CD4-positive, alpha-beta T cell (primary cell): ENCODE results near the gene SYT15. TPM values are rescaled to one million over a fixed set of nuclear protein-coding genes. Genes with fewer than 3 reads are reported as not detected.

ENCODE experiments used
- ATAC-seq: fragments of 200-7000 bp; cut with Tn5 transposase; one replicate; pipeline ENCODE4 v1.10.0; 2022; ENCODE audit warnings: mild to moderate bottlenecking; ENCODE audit not compliant: poor library complexity
- CTCF ChIA-PET: fragments of 350-600 bp; sonication (Branson Sonifier 250); formaldehyde crosslinking; loops from one replicate; lab custom pipeline; 2021; ENCODE audit warnings: antibody characterized with exemption, inconsistent platforms; lab: Charles Lee
- POLR2A ChIA-PET: fragments of 350-600 bp; sonication (Branson Sonifier 250); formaldehyde crosslinking; loops from one replicate; lab custom pipeline; 2021; ENCODE audit warnings: antibody characterized with exemption, inconsistent platforms; lab: Charles Lee
- DNase-seq, 14 experiments: peaks; one replicate each; pipeline ENCODE4 v3.0.0-alpha.2; 2013 to 2020; ENCODE audit warnings: mixed read lengths in 2 of 14
- H3K27ac ChIP-seq, 2 donors: one replicate each; pipeline versions ENCODE4 v1.5.1 to v1.7.0; 2013; ENCODE audit warnings: low read length in 2 of 2, low read depth in 1 of 2, mild to moderate bottlenecking in 1 of 2
- H3K27me3 ChIP-seq, 2 experiments: 1 replicate in 1 of 2; 2 replicates in 1 of 2; pipeline versions ENCODE4 v1.6.1 to v1.7.0; 2013; ENCODE audit warnings: low read length in 2 of 2, control low read depth in 1 of 2, mild to moderate bottlenecking in 1 of 2, moderate library complexity in 1 of 2; ENCODE audit not compliant: insufficient read depth in 2 of 2, control insufficient read depth in 1 of 2
- H3K36me3 ChIP-seq: one replicate; pipeline ENCODE4 v1.6.1; 2013; ENCODE audit warnings: low read length, control low read depth; ENCODE audit not compliant: insufficient read depth
- H3K4me1 ChIP-seq: one replicate; pipeline ENCODE4 v1.6.1; 2013; ENCODE audit warnings: low read length, control low read depth; ENCODE audit not compliant: insufficient read depth
- H3K4me3 ChIP-seq: one replicate; pipeline ENCODE4 v1.5.1; 2013; ENCODE audit warnings: mild to moderate bottlenecking, low read length, moderate library complexity
- H3K9me3 ChIP-seq, 2 experiments: 1 replicate in 1 of 2; 2 replicates in 1 of 2; pipeline versions ENCODE4 v1.6.1 to v1.7.0; 2013; ENCODE audit warnings: low read length in 2 of 2, mild to moderate bottlenecking in 2 of 2, control low read depth in 1 of 2, moderate library complexity in 1 of 2; ENCODE audit not compliant: control insufficient read depth in 1 of 2, insufficient read depth in 1 of 2
- H3K27ac Mint-ChIP-seq: one replicate; pipeline ENCODE4 v1.8.0; 2020; ENCODE audit warnings: mixed read lengths
- H3K27me3 Mint-ChIP-seq: one replicate; pipeline ENCODE4 v1.8.0; 2021; ENCODE audit warnings: mixed read lengths
- H3K36me3 Mint-ChIP-seq: one replicate; pipeline ENCODE4 v1.8.0; 2021; ENCODE audit warnings: low read depth, mixed read lengths
- H3K4me1 Mint-ChIP-seq: one replicate; pipeline ENCODE4 v1.8.0; 2021; ENCODE audit warnings: low read depth, mixed read lengths
- H3K4me3 Mint-ChIP-seq: one replicate; pipeline ENCODE4 v1.8.0; 2020; ENCODE audit warnings: mild to moderate bottlenecking, mixed read lengths
- H3K9me3 Mint-ChIP-seq: one replicate; pipeline ENCODE4 v1.8.0; 2020; ENCODE audit warnings: mixed read lengths
- CTCF ChIP-seq: fragments of 200-600 bp; IDR thresholded peaks from one replicate; pipeline ENCODE4 v1.8.0; 2022; ENCODE audit warnings: antibody characterized with exemption, mild to moderate bottlenecking
- intact Hi-C, 2 experiments: fragments of 100-400 bp; cut with DNase I in 1 of 2; cut with micrococcal nuclease in 1 of 2; formaldehyde crosslinking; loops; one replicate each; pipeline versions ENCODE4 v1.15.1 to v1.9.0; 2023 to 2025; cut with DNase I, micrococcal nuclease
- total RNA-seq, 174 experiments: library from RNA in 2 of 174; stranded (reverse) in 2 of 174; gene quantifications; one replicate each; pipeline ENCODE4 v1.2.3 and lab custom pipeline; 2021 to 2026

SYT15 gene
- total RNA-seq, 2 experiments from 2014 or later: 0.17 to 0.77 TPM

- no peak overlapping the region for H3K27ac ChIP-seq
- no peak overlapping the region for H3K4me3 ChIP-seq
- peaks cover 6% of the 10 kb centered on the region for H3K4me1 ChIP-seq
- no peaks in the 10 kb centered on the region for H3K36me3 ChIP-seq
- H3K9me3 ChIP-seq: peaks cover 0 to 16% of the 10 kb centered on the region in 2 experiments
- no peaks in the 10 kb centered on the region for H3K36me3 Mint-ChIP-seq
- H3K4me1 Mint-ChIP-seq: peaks cover 11% of the 10 kb centered on the region
- peaks cover 50 to 67% of the 10 kb centered on the region in 2 experiments for H3K27me3 ChIP-seq
- CTCF ChIA-PET: no interaction called here
- intact Hi-C loops: loop anchor here in 1 of 2 experiments (10.0 kb wide), 1 partner anchor 1677 kb away; no protein-coding TSS in a partner anchor
- no peaks in the 10 kb centered on the region for H3K9me3 Mint-ChIP-seq
- peak in 1 of 14 experiments; percentile 10 for DNase-seq
- ATAC-seq: no peak
- no peak overlapping the region for H3K27ac Mint-ChIP-seq
- H3K27me3 Mint-ChIP-seq: no peaks in the 10 kb centered on the region
- peak overlapping the region; percentile 8 for H3K4me3 Mint-ChIP-seq
- no peak for TF ChIP-seq CTCF
- POLR2A ChIA-PET: no interaction called here
Observed at GRCh38 chr10:46557319-46558121, 21.4 kb upstream of the SYT15 start.

- peaks cover 6% of the 10 kb centered on the region for H3K4me1 ChIP-seq
- Mint-ChIP-seq H3K36me3 (no peaks in the 10 kb centered on the region), H3K9me3 (no peaks in the 10 kb centered on the region), H3K27me3 (no peaks in the 10 kb centered on the region), H3K4me1 (peaks cover 11% of the 10 kb centered on the region), H3K27ac (no peak overlapping the region), H3K4me3 (peak overlapping the region; percentile 26)
- no peak overlapping the region for H3K27ac ChIP-seq
- H3K27me3 ChIP-seq: peaks cover 50 to 67% of the 10 kb centered on the region in 2 experiments
- no peak for TF ChIP-seq CTCF
- H3K4me3 ChIP-seq: no peak overlapping the region
- POLR2A ChIA-PET: no interaction called here
- ATAC-seq: no peak
- intact Hi-C loops: loop anchor here in 1 of 2 experiments (10.0 kb wide), 1 partner anchor 1677 kb away; no protein-coding TSS in a partner anchor
- CTCF ChIA-PET: no interaction called here
- peak in 1 of 14 experiments; percentile 3 for DNase-seq
- H3K9me3 ChIP-seq: peaks cover 0 to 16% of the 10 kb centered on the region in 2 experiments
- H3K36me3 ChIP-seq: no peaks in the 10 kb centered on the region
Observed at GRCh38 chr10:46558122-46558391, 20.9 kb upstream of the SYT15 start.

- Histone ChIP-seq H3K9me3 (peaks cover 0 to 16% of the 10 kb centered on the region in 2 experiments), H3K36me3 (no peaks in the 10 kb centered on the region), H3K27me3 (peaks cover 48 to 67% of the 10 kb centered on the region in 2 experiments), H3K4me3 (no peak overlapping the region), H3K4me1 (peaks cover 6% of the 10 kb centered on the region), H3K27ac (no peak overlapping the region)
- Mint-ChIP-seq H3K27me3 (no peaks in the 10 kb centered on the region), H3K9me3 (no peaks in the 10 kb centered on the region), H3K4me3 (peak overlapping the region; percentile 26), H3K4me1 (peaks cover 11% of the 10 kb centered on the region), H3K27ac (no peak overlapping the region), H3K36me3 (no peaks in the 10 kb centered on the region)
- ChIA-PET CTCF (no interaction called here), POLR2A (no interaction called here)
- DNase-seq (peak in 1 of 14 experiments; percentile 1), ATAC-seq (no peak)
- TF ChIP-seq CTCF: no peak
- intact Hi-C loops: loop anchor here in 1 of 2 experiments (10.0 kb wide), 1 partner anchor 1676 kb away; no protein-coding TSS in a partner anchor
Observed at GRCh38 chr10:46558392-46559185, 20.3 kb upstream of the SYT15 start.
